DMS 273 (cell line): ENCODE measurements around the gene CITED1.
"Not testable (repeated sequence)": the region's sequence is repeated elsewhere in the genome, so short reads cannot be mapped to it uniquely, and the experiment has no call there.

Experiments
- DNase-seq: peaks from one replicate; lab custom pipeline; 2025; ENCODE audit not compliant: unreplicated experiment; lab: John Stamatoyannopoulos, UW

The CITED1 gene

GRCh38 chrX:72305286-72306084 is at the start of gene CITED1:
CITED1 (minus strand) TSS chrX:72305914; CDS start chrX:72302869, 3,045 bp downstream.
- DNase-seq = peak; percentile 65

GRCh38 chrX:72352786-72353185 is 47.1 kb upstream of the CITED1 start:
- DNase-seq = no peak

GRCh38 chrX:72351606-72352334 is 46.1 kb upstream of the CITED1 start:
- no peak for DNase-seq

- no peak for DNase-seq
Measured at GRCh38 chrX:72349190-72349589, 43.5 kb upstream of the CITED1 start.

GRCh38 chrX:72348247-72348979 is 42.7 kb upstream of the CITED1 start:
- no peak for DNase-seq

GRCh38 chrX:72347366-72347765 is 41.7 kb upstream of the CITED1 start:
- no peak for DNase-seq

- DNase-seq = peak; percentile 10
Measured at GRCh38 chrX:72346302-72346949, 40.7 kb upstream of the CITED1 start.

- DNase-seq = no peak
Measured at GRCh38 chrX:72340626-72341025, 34.9 kb upstream of the CITED1 start.

GRCh38 chrX:72340041-72340440 is 34.3 kb upstream of the CITED1 start:
- DNase-seq = no peak

GRCh38 chrX:72330131-72330530 is 24.4 kb upstream of the CITED1 start:
- DNase-seq = peak; percentile 28

- no peak for DNase-seq
Measured at GRCh38 chrX:72326605-72327300, 21.0 kb upstream of the CITED1 start.

GRCh38 chrX:72319651-72320050 is 13.9 kb upstream of the CITED1 start:
- DNase-seq = not testable (repeated sequence)

- no peak for DNase-seq
Measured at GRCh38 chrX:72317139-72317538, 11.4 kb upstream of the CITED1 start.

GRCh38 chrX:72316408-72317110 is 10.8 kb upstream of the CITED1 start:
- DNase-seq = no peak

GRCh38 chrX:72314881-72315280 is 9.2 kb upstream of the CITED1 start:
- no peak for DNase-seq

GRCh38 chrX:72313707-72314641 is 8.3 kb upstream of the CITED1 start:
- no peak for DNase-seq

GRCh38 chrX:72312311-72312940 is 6.7 kb upstream of the CITED1 start:
- DNase-seq = no peak

GRCh38 chrX:72309297-72310071 is 3.8 kb upstream of the CITED1 start:
- DNase-seq = peak; percentile 53
